ENCODE results near the gene SH3GL1. TPM values are rescaled to one million over a fixed set of nuclear protein-coding genes. Genes with fewer than 3 reads are reported as not detected.

Gene SH3GL1
- polyA plus RNA-seq, 1 donor (not counting 4 experiments of a cell fraction or from before 2014, with no cell fraction given): 47.4 TPM

DNA sequence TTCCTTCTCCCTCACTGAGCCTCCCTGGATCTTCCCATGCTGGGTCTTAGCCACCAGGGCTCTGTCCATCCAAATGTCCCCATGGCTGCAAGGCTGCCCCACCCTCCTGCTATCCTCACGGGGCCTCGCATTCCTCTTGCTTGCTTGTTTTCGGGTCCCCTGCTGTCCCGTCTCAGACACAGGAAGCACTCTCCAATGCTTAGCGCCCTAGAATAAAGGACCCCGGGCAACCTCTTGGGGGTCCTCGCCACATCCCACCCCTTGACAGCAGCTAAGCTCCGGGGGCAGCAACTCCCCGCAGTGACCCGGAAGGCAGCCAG lies 23.7 kb downstream of the SH3GL1 start:
- Histone ChIP-seq H3K4me1 (ENCODE audit: control insufficient read depth, extremely low read depth, insufficient read depth, low read length) (peaks cover 74% of the 10 kb centered on the region), H4K20me1 (ENCODE audit: control insufficient read depth, extremely low read depth, insufficient read depth, low read length) (peaks cover 20% of the 10 kb centered on the region), H3K4me3 (ENCODE audit: control insufficient read depth in 2 of 3, extremely low read depth in 1 of 3, insufficient read depth in 2 of 3, low read depth in 1 of 3, low read length in 3 of 3) (no peak overlapping the region)

DNA sequence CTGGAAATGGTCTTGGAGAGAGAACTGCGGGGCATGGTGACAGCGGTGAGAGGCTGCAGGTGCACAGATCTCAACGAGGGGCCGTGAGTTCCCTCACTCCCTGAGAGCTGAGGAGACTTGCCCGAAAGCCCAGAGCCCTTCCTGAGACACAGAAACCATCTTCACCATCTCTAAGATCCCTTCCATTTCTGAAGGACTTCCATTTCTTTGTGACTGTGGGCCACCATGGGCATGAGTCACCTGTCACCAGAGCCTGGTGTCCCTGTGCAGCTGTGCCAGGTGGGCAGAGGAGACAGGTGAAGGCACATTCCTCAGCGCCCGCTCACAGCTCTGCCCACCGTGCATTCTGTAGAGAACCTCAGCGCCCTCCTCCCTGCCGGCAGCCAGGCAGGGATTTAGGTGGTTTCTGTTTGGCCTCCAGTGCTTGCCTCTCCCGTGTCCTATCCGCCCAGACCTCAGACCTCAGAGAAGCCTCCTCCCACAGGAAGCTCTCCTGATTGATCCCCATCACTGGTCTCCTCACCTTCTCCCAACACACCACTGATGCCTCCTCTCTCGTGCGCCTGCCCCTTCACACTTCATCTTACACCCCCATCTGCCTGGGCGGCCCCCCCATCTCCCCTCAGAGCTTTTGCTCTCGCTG lies 24.2 kb downstream of the SH3GL1 start:
- Histone ChIP-seq H3K4me1 (ENCODE audit: control insufficient read depth, extremely low read depth, insufficient read depth, low read length) (peaks cover 70% of the 10 kb centered on the region), H3K79me2 (ENCODE audit: control insufficient read depth, insufficient read depth, low read length) (peaks cover 65% of the 10 kb centered on the region), H3K9me1 (ENCODE audit: control insufficient read depth, extremely low read depth, insufficient read depth, low read length) (peaks cover 11% of the 10 kb centered on the region), H3K9ac (ENCODE audit: control insufficient read depth, extremely low read depth, insufficient read depth, low read length) (peak overlapping the region; percentile 77), H3K36me3 (ENCODE audit: control insufficient read depth in 2 of 2, extremely low read depth in 1 of 2, insufficient read depth in 2 of 2, low read length in 2 of 2) (peaks cover 0 to 2% of the 10 kb centered on the region in 2 experiments), H3K4me3 (ENCODE audit: control insufficient read depth in 2 of 3, extremely low read depth in 1 of 3, insufficient read depth in 2 of 3, low read depth in 1 of 3, low read length in 3 of 3) (no peak overlapping the region), H3K4me2 (ENCODE audit: control insufficient read depth, extremely low read depth, insufficient read depth, low read depth, low read length) (peak overlapping the region; percentile 78), H2AFZ (ENCODE audit: control insufficient read depth, low read length) (no peak overlapping the region), H3K27me3 (ENCODE audit: control insufficient read depth, extremely low read depth, insufficient read depth, low read length) (no peaks in the 10 kb centered on the region), H3K9me3 (ENCODE audit: control insufficient read depth, low read depth, low read length) (no peaks in the 10 kb centered on the region), H3K27ac (ENCODE audit: control insufficient read depth, insufficient read depth, low read length) (peak overlapping the region; percentile 83), H4K20me1 (ENCODE audit: control insufficient read depth, extremely low read depth, insufficient read depth, low read length) (peaks cover 20% of the 10 kb centered on the region)
- TF ChIP-seq EZH2 (IDR thresholded peaks at IDR 0.05; ENCODE audit: low read length): no peak
- TF ChIP-seq, protein P1, sequence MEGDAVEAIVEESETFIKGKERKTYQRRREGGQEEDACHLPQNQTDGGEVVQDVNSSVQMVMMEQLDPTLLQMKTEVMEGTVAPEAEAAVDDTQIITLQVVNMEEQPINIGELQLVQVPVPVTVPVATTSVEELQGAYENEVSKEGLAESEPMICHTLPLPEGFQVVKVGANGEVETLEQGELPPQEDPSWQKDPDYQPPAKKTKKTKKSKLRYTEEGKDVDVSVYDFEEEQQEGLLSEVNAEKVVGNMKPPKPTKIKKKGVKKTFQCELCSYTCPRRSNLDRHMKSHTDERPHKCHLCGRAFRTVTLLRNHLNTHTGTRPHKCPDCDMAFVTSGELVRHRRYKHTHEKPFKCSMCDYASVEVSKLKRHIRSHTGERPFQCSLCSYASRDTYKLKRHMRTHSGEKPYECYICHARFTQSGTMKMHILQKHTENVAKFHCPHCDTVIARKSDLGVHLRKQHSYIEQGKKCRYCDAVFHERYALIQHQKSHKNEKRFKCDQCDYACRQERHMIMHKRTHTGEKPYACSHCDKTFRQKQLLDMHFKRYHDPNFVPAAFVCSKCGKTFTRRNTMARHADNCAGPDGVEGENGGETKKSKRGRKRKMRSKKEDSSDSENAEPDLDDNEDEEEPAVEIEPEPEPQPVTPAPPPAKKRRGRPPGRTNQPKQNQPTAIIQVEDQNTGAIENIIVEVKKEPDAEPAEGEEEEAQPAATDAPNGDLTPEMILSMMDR (optimal IDR thresholded peaks at IDR 0.05 in 1 of 3, IDR thresholded peaks at IDR 0.05 in 1 of 3, conservative IDR thresholded peaks at IDR 0.05 in 1 of 3; ENCODE audit: extremely low read depth in 1 of 3, insufficient read depth in 2 of 3, low read length in 3 of 3): no peak
- FAIRE-seq (no peak), DNase-seq (ENCODE audit: low read depth, low spot score) (no peak)
- dilution Hi-C loops (cut with MboI; ENCODE audit: extremely low pct_ligation_motif_present, low sequenced_read_pairs): no loop called here

More for the DNA sequence above, 23.7 kb downstream of the SH3GL1 start:
- H3K9me3 ChIP-seq (ENCODE audit: control insufficient read depth, low read depth, low read length): no peaks in the 10 kb centered on the region
- peak overlapping the region; percentile 77 for H3K9ac ChIP-seq (ENCODE audit: control insufficient read depth, extremely low read depth, insufficient read depth, low read length)
- no peak overlapping the region for H2AFZ ChIP-seq (ENCODE audit: control insufficient read depth, low read length)
- H3K27me3 ChIP-seq (ENCODE audit: control insufficient read depth, extremely low read depth, insufficient read depth, low read length): no peaks in the 10 kb centered on the region
- no peak for TF ChIP-seq EZH2 (IDR thresholded peaks at IDR 0.05; ENCODE audit: low read length)
- TF ChIP-seq, protein P1 (optimal IDR thresholded peaks at IDR 0.05 in 1 of 3, IDR thresholded peaks at IDR 0.05 in 1 of 3, conservative IDR thresholded peaks at IDR 0.05 in 1 of 3; ENCODE audit: extremely low read depth in 1 of 3, insufficient read depth in 2 of 3, low read length in 3 of 3): no peak
- no peak for FAIRE-seq
- peaks cover 11% of the 10 kb centered on the region for H3K9me1 ChIP-seq (ENCODE audit: control insufficient read depth, extremely low read depth, insufficient read depth, low read length)
- H3K27ac ChIP-seq (ENCODE audit: control insufficient read depth, insufficient read depth, low read length): peak overlapping the region; percentile 39
- H3K4me2 ChIP-seq (ENCODE audit: control insufficient read depth, extremely low read depth, insufficient read depth, low read depth, low read length): peak overlapping the region; percentile 78
- DNase-seq (ENCODE audit: low read depth, low spot score): no peak
- peaks cover 66% of the 10 kb centered on the region for H3K79me2 ChIP-seq (ENCODE audit: control insufficient read depth, insufficient read depth, low read length)
- dilution Hi-C loops (cut with MboI; ENCODE audit: extremely low pct_ligation_motif_present, low sequenced_read_pairs): no loop called here
- peaks cover 0 to under 1% of the 10 kb centered on the region in 2 experiments for H3K36me3 ChIP-seq (ENCODE audit: control insufficient read depth in 2 of 2, extremely low read depth in 1 of 2, insufficient read depth in 2 of 2, low read length in 2 of 2)

All from keratinocyte (primary cell).